Epithelial cell of esophagus (primary cell): ENCODE results near the gene TMTC3.
"Not testable (repeated sequence)": the region's sequence is repeated elsewhere in the genome, so short reads cannot be mapped to it uniquely, and the experiment has no call there.

ENCODE experiments used
- DNase-seq: peaks from one replicate; pipeline ENCODE4 v3.0.0; 2010; ENCODE audit warnings: low read depth
- H3K4me3 ChIP-seq: 2 replicates; pipeline ENCODE4 v1.5.1; 2011; ENCODE audit warnings: mild to moderate bottlenecking, low read length, control low read depth
- TF ChIP-seq, protein P1 (sequence below): IDR thresholded peaks from 2 replicates; pipeline ENCODE4 v1.5.1; 2011; ENCODE audit warnings: low read depth, mild to moderate bottlenecking, low read length, control low read depth, inconsistent platforms; ENCODE audit not compliant: insufficient read depth; ENCODE audit errors: missing control alignments

The TMTC3 gene

GRCh38 chr12:88122666-88123065 lies 19.4 kb upstream of the TMTC3 start:
- H3K4me3 ChIP-seq = no peak overlapping the region
- TF ChIP-seq, protein P1, sequence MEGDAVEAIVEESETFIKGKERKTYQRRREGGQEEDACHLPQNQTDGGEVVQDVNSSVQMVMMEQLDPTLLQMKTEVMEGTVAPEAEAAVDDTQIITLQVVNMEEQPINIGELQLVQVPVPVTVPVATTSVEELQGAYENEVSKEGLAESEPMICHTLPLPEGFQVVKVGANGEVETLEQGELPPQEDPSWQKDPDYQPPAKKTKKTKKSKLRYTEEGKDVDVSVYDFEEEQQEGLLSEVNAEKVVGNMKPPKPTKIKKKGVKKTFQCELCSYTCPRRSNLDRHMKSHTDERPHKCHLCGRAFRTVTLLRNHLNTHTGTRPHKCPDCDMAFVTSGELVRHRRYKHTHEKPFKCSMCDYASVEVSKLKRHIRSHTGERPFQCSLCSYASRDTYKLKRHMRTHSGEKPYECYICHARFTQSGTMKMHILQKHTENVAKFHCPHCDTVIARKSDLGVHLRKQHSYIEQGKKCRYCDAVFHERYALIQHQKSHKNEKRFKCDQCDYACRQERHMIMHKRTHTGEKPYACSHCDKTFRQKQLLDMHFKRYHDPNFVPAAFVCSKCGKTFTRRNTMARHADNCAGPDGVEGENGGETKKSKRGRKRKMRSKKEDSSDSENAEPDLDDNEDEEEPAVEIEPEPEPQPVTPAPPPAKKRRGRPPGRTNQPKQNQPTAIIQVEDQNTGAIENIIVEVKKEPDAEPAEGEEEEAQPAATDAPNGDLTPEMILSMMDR = no peak
- DNase-seq = no peak

DNA sequence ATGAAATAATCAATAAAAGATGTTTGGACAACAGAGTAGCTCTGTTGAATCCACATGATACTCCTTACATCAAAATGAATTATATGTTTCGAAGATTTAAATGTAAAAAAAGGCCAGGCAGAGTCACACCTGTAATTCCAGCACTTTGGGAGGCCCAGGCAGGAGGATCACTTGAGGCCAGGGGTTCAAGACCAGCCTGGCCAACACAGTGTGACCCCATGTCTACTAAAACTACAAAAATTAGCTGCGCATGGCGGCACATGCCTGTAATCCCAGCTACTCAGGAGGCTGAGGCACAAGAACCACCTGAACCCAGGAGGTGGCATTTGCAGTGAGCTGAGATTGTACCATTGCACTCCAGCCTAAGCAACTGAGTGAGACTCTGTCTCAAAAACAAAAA lies 15.0 kb upstream of the TMTC3 start:
- no peak overlapping the region for H3K4me3 ChIP-seq
- DNase-seq = no peak
- TF ChIP-seq, protein P1 = no peak

DNA sequence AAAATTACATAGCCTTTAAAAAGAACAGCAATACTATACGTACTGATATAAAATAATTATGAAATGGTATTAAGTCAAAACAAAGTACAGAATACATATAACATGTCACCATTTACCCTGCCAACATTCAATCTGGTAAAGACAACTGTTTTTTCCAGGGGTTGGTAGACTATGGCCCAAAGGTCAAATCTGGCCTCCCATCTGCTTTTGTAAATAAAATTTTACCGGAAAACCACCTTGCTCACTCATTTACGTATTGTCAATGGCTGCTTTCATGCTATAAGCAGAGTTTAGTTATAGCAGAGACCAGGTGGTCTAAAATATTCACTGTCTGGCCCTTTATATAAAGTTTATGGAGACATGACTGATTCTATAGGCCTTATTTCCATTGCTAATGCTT lies 14.3 kb upstream of the TMTC3 start:
- no peak overlapping the region for H3K4me3 ChIP-seq
- TF ChIP-seq, protein P1 = no peak
- no peak for DNase-seq

DNA sequence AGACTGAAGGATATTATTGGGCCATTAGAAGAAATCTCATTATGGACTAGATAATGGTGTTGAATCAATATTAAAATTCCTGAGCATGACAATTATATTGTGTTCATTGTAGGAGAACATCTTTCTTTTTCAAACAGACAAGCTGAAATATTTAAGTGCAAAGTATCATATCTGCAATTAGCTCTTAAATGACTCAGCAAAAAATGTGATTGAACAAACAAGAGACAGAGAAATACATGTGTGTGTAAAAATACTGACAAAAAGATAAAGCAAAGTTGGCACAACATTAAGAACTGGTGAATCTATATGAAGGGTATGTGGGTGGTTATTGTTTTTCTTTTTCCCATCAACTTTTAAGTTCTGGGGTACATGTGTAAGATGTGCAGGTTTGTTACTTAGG lies 9.7 kb upstream of the TMTC3 start:
- TF ChIP-seq, protein P1 = no peak
- DNase-seq = no peak

GRCh38 chr12:88133181-88133580 lies 8.9 kb upstream of the TMTC3 start:
- H3K4me3 ChIP-seq, DNase-seq: not testable (repeated sequence)

More for the DNA sequence above, 9.7 kb upstream of the TMTC3 start:
- no peak overlapping the region for H3K4me3 ChIP-seq

- not testable (repeated sequence) for H3K4me3 ChIP-seq, DNase-seq
Observed at GRCh38 chr12:88139711-88140110, 2.4 kb upstream of the TMTC3 start.

- peak overlapping the region; percentile 89 for H3K4me3 ChIP-seq
- TF ChIP-seq, protein P1 = no peak
- DNase-seq = no peak
Observed at GRCh38 chr12:88141425-88141773, 708 bp upstream of the TMTC3 start.

DNA sequence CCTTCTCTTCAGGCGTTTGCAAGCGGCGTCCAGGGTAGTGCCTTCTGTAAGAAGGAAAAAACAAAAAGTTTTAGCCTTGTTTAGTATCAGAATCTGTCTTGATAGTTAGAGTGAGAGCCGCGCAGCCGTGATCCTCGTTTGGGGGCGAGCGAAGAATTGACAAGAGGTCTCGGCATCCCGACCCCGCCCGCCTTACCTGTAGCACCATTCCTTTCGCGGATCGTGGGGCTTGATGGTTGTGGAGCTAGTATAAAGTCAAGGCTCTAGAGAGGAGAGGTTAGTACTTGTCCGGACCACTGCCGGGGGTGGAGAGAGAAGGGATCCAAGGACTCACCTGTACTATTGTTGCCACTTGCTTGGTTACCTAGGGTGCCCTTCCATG lies 494 bp downstream of the TMTC3 start:
- TF ChIP-seq, protein P1 = no peak
- DNase-seq = peak; percentile 46

More for the DNA sequence above, 494 bp downstream of the TMTC3 start:
- peak overlapping the region; percentile 89 for H3K4me3 ChIP-seq
